ENCODE data around the gene S100A3.

- TF ChIP-seq CTCF (IDR thresholded peaks at IDR 0.05; ENCODE audit: low read depth, low read length, missing input control) (no peak), HNF4G (IDR thresholded peaks at IDR 0.05) (no peak), REST (IDR thresholded peaks at IDR 0.05) (no peak), YY1 (IDR thresholded peaks at IDR 0.05) (no peak), GABPA (IDR thresholded peaks at IDR 0.05 in 1 of 2, conservative IDR thresholded peaks at IDR 0.05 in 1 of 2) (no peak), TAF1 (conservative IDR thresholded peaks at IDR 0.05) (no peak), JUND (IDR thresholded peaks at IDR 0.05) (no peak), ZBTB33 (IDR thresholded peaks at IDR 0.05) (no peak), MAX (IDR thresholded peaks at IDR 0.05) (no peak), RAD21 (IDR thresholded peaks at IDR 0.05) (no peak), ATF3 (IDR thresholded peaks at IDR 0.05) (no peak), NR2F2 (IDR thresholded peaks at IDR 0.05) (no peak)
Measured at GRCh38 chr1:153520818-153521476, 28.1 kb downstream of the S100A3 start.
